Measurements from ENCODE around the gene PPP2R2C. TPM values are rescaled to one million over a fixed set of nuclear protein-coding genes. Genes with fewer than 3 reads are reported as not detected.

Gene PPP2R2C
- total RNA-seq, 1 experiment from 2014 or later, result 14.9 TPM

- DNase-seq (ENCODE audit: extremely low read depth, low read depth), result no peak
Measured at GRCh38 chr4:6321361-6321760, 151.1 kb downstream of the PPP2R2C start.

GRCh38 chr4:6320663-6321062, 151.8 kb downstream of the PPP2R2C start:
- no peak for DNase-seq (ENCODE audit: extremely low read depth, low read depth)

- no peak for DNase-seq (ENCODE audit: extremely low read depth, low read depth)
Measured at GRCh38 chr4:6319530-6320150, 152.8 kb downstream of the PPP2R2C start.

- DNase-seq (ENCODE audit: extremely low read depth, low read depth), result no peak
Measured at GRCh38 chr4:6318206-6318605, 154.2 kb downstream of the PPP2R2C start.

- no peak for DNase-seq (ENCODE audit: extremely low read depth, low read depth)
Measured at GRCh38 chr4:6316461-6317003, 155.9 kb downstream of the PPP2R2C start.

GRCh38 chr4:6313216-6313615, 159.2 kb downstream of the PPP2R2C start:
- DNase-seq (ENCODE audit: extremely low read depth, low read depth), result no peak

GRCh38 chr4:6309777-6310176, 162.6 kb downstream of the PPP2R2C start:
- DNase-seq (ENCODE audit: extremely low read depth, low read depth), result no peak

GRCh38 chr4:6308899-6309643, 163.3 kb downstream of the PPP2R2C start:
- DNase-seq (ENCODE audit: extremely low read depth, low read depth), result no peak

- no peak for DNase-seq (ENCODE audit: extremely low read depth, low read depth)
Measured at GRCh38 chr4:6307891-6308290, 164.5 kb downstream of the PPP2R2C start.

GRCh38 chr4:6307230-6307629, 165.2 kb downstream of the PPP2R2C start:
- DNase-seq (ENCODE audit: extremely low read depth, low read depth), result no peak

GRCh38 chr4:6306299-6306698, 166.1 kb downstream of the PPP2R2C start:
- no peak for DNase-seq (ENCODE audit: extremely low read depth, low read depth)

- no peak for DNase-seq (ENCODE audit: extremely low read depth, low read depth)
Measured at GRCh38 chr4:6303943-6304342, 168.5 kb downstream of the PPP2R2C start.

- no peak for DNase-seq (ENCODE audit: extremely low read depth, low read depth)
Measured at GRCh38 chr4:6302869-6303268, 169.5 kb downstream of the PPP2R2C start.

- no peak for DNase-seq (ENCODE audit: extremely low read depth, low read depth)
Measured at GRCh38 chr4:6301732-6302442, 170.5 kb downstream of the PPP2R2C start.

GRCh38 chr4:6301051-6301731, 171.2 kb downstream of the PPP2R2C start:
- DNase-seq (ENCODE audit: extremely low read depth, low read depth), result no peak

GRCh38 chr4:6300359-6300758, 172.1 kb downstream of the PPP2R2C start:
- no peak for DNase-seq (ENCODE audit: extremely low read depth, low read depth)

GRCh38 chr4:6299875-6300274, 172.5 kb downstream of the PPP2R2C start:
- DNase-seq (ENCODE audit: extremely low read depth, low read depth), result no peak

- no peak for DNase-seq (ENCODE audit: extremely low read depth, low read depth)
Measured at GRCh38 chr4:6298852-6299251, 173.6 kb downstream of the PPP2R2C start.

GRCh38 chr4:6298035-6298434, 174.4 kb downstream of the PPP2R2C start:
- no peak for DNase-seq (ENCODE audit: extremely low read depth, low read depth)

GRCh38 chr4:6297266-6297815, 175.1 kb downstream of the PPP2R2C start:
- DNase-seq (ENCODE audit: extremely low read depth, low read depth), result no peak

- no peak for DNase-seq (ENCODE audit: extremely low read depth, low read depth)
Measured at GRCh38 chr4:6296026-6296425, 176.4 kb downstream of the PPP2R2C start.
